Astrocyte (in vitro differentiated cells and primary cell): ENCODE measurements around the gene ATXN7. TPM values are rescaled to one million over a fixed set of nuclear protein-coding genes. Genes with fewer than 3 reads are reported as not detected.

Experiments
- DNase-seq: peaks from one replicate; pipeline ENCODE4 v3.0.0-alpha.2; 2010; ENCODE audit warnings: low read depth
- FAIRE-seq: peaks from 2 replicates; lab custom pipeline; 2011; peaks lifted over from hg19 to GRCh38; lab: Jason Lieb, UNC
- H2AFZ ChIP-seq: 2 replicates; pipeline ENCODE4 v1.6.0; 2012; ENCODE audit warnings: low read depth, low read length, inconsistent platforms
- H3K27ac ChIP-seq: 2 replicates; pipeline ENCODE4 v1.5.1; 2011; ENCODE audit warnings: low read depth, low read length, inconsistent platforms
- H3K27me3 ChIP-seq: 2 replicates; pipeline ENCODE4 v1.6.0; 2011; ENCODE audit warnings: low read length, inconsistent platforms; ENCODE audit not compliant: insufficient read depth
- H3K36me3 ChIP-seq: 2 replicates; pipeline ENCODE4 v1.5.1; 2011; ENCODE audit warnings: low read length, inconsistent platforms; ENCODE audit not compliant: insufficient read depth
- H3K4me1 ChIP-seq: 2 replicates; pipeline ENCODE4 v1.5.1; 2011; ENCODE audit warnings: low read length, inconsistent platforms; ENCODE audit not compliant: insufficient read depth
- H3K4me2 ChIP-seq: 2 replicates; pipeline ENCODE4 v1.6.0; 2012; ENCODE audit warnings: low read length, inconsistent platforms
- H3K4me3 ChIP-seq: 2 replicates; pipeline ENCODE4 v1.5.1; 2011; ENCODE audit warnings: low read depth, mild to moderate bottlenecking, low read length, inconsistent platforms; ENCODE audit not compliant: insufficient read depth
- H3K79me2 ChIP-seq: 2 replicates; pipeline ENCODE4 v1.6.0; 2012; ENCODE audit warnings: mild to moderate bottlenecking, low read length, inconsistent platforms; ENCODE audit not compliant: insufficient read depth
- H3K9ac ChIP-seq: 2 replicates; pipeline ENCODE4 v1.6.0; 2012; ENCODE audit warnings: mild to moderate bottlenecking, low read length, inconsistent platforms
- H3K9me3 ChIP-seq: 2 replicates; pipeline ENCODE4 v1.5.1; 2012; ENCODE audit warnings: low read depth, mild to moderate bottlenecking, low read length, inconsistent platforms; ENCODE audit not compliant: insufficient read depth
- H4K20me1 ChIP-seq: 2 replicates; pipeline ENCODE4 v1.6.0; 2012; ENCODE audit warnings: low read length, inconsistent platforms; ENCODE audit not compliant: insufficient read depth
- H3K27ac Mint-ChIP-seq: one replicate; pipeline ENCODE4 v1.8.0; 2021; ENCODE audit warnings: mild to moderate bottlenecking, mixed read lengths; ENCODE audit not compliant: unreplicated experiment
- H3K27me3 Mint-ChIP-seq: one replicate; pipeline ENCODE4 v1.8.0; 2021; ENCODE audit warnings: low read depth, mixed read lengths; ENCODE audit not compliant: unreplicated experiment
- H3K36me3 Mint-ChIP-seq: one replicate; pipeline ENCODE4 v1.8.0; 2021; ENCODE audit warnings: low read depth, mixed read lengths; ENCODE audit not compliant: unreplicated experiment
- H3K4me1 Mint-ChIP-seq: one replicate; pipeline ENCODE4 v1.8.0; 2021; ENCODE audit warnings: low read depth, mixed read lengths; ENCODE audit not compliant: unreplicated experiment
- H3K4me3 Mint-ChIP-seq: one replicate; pipeline ENCODE4 v1.8.0; 2021; ENCODE audit warnings: mild to moderate bottlenecking, moderate library complexity, mixed read lengths; ENCODE audit not compliant: unreplicated experiment
- H3K9me3 Mint-ChIP-seq: one replicate; pipeline ENCODE4 v1.8.0; 2021; ENCODE audit warnings: mild to moderate bottlenecking, mixed read lengths; ENCODE audit not compliant: unreplicated experiment
- CTCF ChIP-seq: IDR thresholded peaks from 2 replicates; pipeline ENCODE4 v1.5.1; 2011; ENCODE audit warnings: low read depth, mild to moderate bottlenecking, inconsistent platforms, low read length, moderate library complexity; ENCODE audit not compliant: insufficient read depth
- EZH2 ChIP-seq: IDR thresholded peaks from 2 replicates; pipeline ENCODE4 v1.6.1; 2012; ENCODE audit warnings: mild to moderate bottlenecking, low read length, inconsistent platforms; ENCODE audit not compliant: insufficient read depth
- total RNA-seq: library from RNA; stranded (reverse); gene quantifications from 2 replicates; pipeline ENCODE4 v1.2.1, GENCODE V29; 2021

Gene ATXN7
- total RNA-seq, 1 donor from 2014 or later: 17.6 TPM

GRCh38 chr3:63853106-63853505 lies 10.6 kb upstream of the ATXN7 start:
- H3K4me3 Mint-ChIP-seq: no peak overlapping the region
- H3K27me3 Mint-ChIP-seq: no peaks in the 10 kb centered on the region
- peaks cover 2% of the 10 kb centered on the region for H3K36me3 Mint-ChIP-seq
- Histone ChIP-seq H3K27ac (no peak overlapping the region), H4K20me1 (peaks cover 11% of the 10 kb centered on the region), H3K27me3 (no peaks in the 10 kb centered on the region), H3K36me3 (no peaks in the 10 kb centered on the region), H3K4me1 (peaks cover 6% of the 10 kb centered on the region), H2AFZ (no peak overlapping the region), H3K9ac (no peak overlapping the region), H3K4me3 (no peak overlapping the region), H3K4me2 (no peak overlapping the region), H3K9me3 (no peaks in the 10 kb centered on the region), H3K79me2 (peaks cover 40% of the 10 kb centered on the region)
- TF ChIP-seq CTCF (no peak), EZH2 (no peak)
- H3K4me1 Mint-ChIP-seq: peaks cover 12% of the 10 kb centered on the region
- FAIRE-seq (no peak), DNase-seq (no peak)
- H3K27ac Mint-ChIP-seq: no peak overlapping the region
- no peaks in the 10 kb centered on the region for H3K9me3 Mint-ChIP-seq

- peaks cover 9% of the 10 kb centered on the region for H3K4me1 Mint-ChIP-seq
- Histone ChIP-seq H3K36me3 (no peaks in the 10 kb centered on the region), H3K9me3 (no peaks in the 10 kb centered on the region), H3K4me1 (peaks cover 6% of the 10 kb centered on the region), H2AFZ (no peak overlapping the region), H3K4me2 (no peak overlapping the region), H3K79me2 (peaks cover 55% of the 10 kb centered on the region), H3K9ac (no peak overlapping the region), H3K27ac (no peak overlapping the region), H3K27me3 (no peaks in the 10 kb centered on the region), H3K4me3 (no peak overlapping the region), H4K20me1 (peaks cover 14% of the 10 kb centered on the region)
- no peaks in the 10 kb centered on the region for H3K9me3 Mint-ChIP-seq
- H3K4me3 Mint-ChIP-seq: no peak overlapping the region
- H3K27ac Mint-ChIP-seq: peak overlapping the region; percentile 41
- TF ChIP-seq EZH2: no peak
- TF ChIP-seq CTCF: no peak
- DNase-seq: no peak
- FAIRE-seq: peak; percentile 20
- H3K27me3 Mint-ChIP-seq: no peaks in the 10 kb centered on the region
- peaks cover 2% of the 10 kb centered on the region for H3K36me3 Mint-ChIP-seq
Measured at GRCh38 chr3:63855333-63855940, 8.2 kb upstream of the ATXN7 start.

- peaks cover 20% of the 10 kb centered on the region for H3K4me1 Mint-ChIP-seq
- peaks cover 14% of the 10 kb centered on the region for H4K20me1 ChIP-seq
- no peak overlapping the region for H2AFZ ChIP-seq
- H3K27ac ChIP-seq: peak overlapping the region; percentile 18
- peak overlapping the region; percentile 39 for H3K4me2 ChIP-seq
- no peak overlapping the region for H3K4me3 ChIP-seq
- no peaks in the 10 kb centered on the region for H3K9me3 ChIP-seq
- no peak overlapping the region for H3K4me3 Mint-ChIP-seq
- DNase-seq (peak; percentile 75), FAIRE-seq (no peak)
- no peaks in the 10 kb centered on the region for H3K36me3 ChIP-seq
- H3K4me1 ChIP-seq: peaks cover 6% of the 10 kb centered on the region
- no peaks in the 10 kb centered on the region for H3K36me3 Mint-ChIP-seq
- H3K79me2 ChIP-seq: peaks cover 69% of the 10 kb centered on the region
- no peaks in the 10 kb centered on the region for H3K27me3 ChIP-seq
- no peak overlapping the region for H3K9ac ChIP-seq
- TF ChIP-seq CTCF (no peak), EZH2 (no peak)
- no peaks in the 10 kb centered on the region for H3K27me3 Mint-ChIP-seq
- peak overlapping the region; percentile 22 for H3K27ac Mint-ChIP-seq
- no peaks in the 10 kb centered on the region for H3K9me3 Mint-ChIP-seq
Measured at GRCh38 chr3:63857311-63857710, 6.4 kb upstream of the ATXN7 start.
